Lower leg skin (tissue), 4 donors: ENCODE results near the gene GRB7. TPM values are rescaled to one million over a fixed set of nuclear protein-coding genes. Genes with fewer than 3 reads are reported as not detected.

Experiments used
- DNase-seq, 2 donors: peaks; one replicate each; pipeline ENCODE4 v3.0.0-alpha.2; 2019; ENCODE audit warnings: low spot score in 2 of 2
- H3K4me3 ChIP-seq: fragments of 200-600 bp; sonication (generic); 2 replicates; pipeline ENCODE4 v1.5.1; 2017; ENCODE audit warnings: mild to moderate bottlenecking, low read depth; ENCODE audit not compliant: poor library complexity, severe bottlenecking
- CTCF ChIP-seq, 3 donors: fragments of 450-650 bp; IDR thresholded peaks; one replicate each; pipeline ENCODE4 v1.5.1; 2016; ENCODE audit warnings: antibody characterized with exemption in 3 of 3, mild to moderate bottlenecking in 3 of 3, moderate library complexity in 2 of 3
- POLR2A ChIP-seq, 2 donors: fragments of 450-650 bp; IDR thresholded peaks; one replicate each; pipeline ENCODE4 v1.6.1; 2016 to 2017; ENCODE audit warnings: antibody characterized with exemption in 2 of 2, mild to moderate bottlenecking in 1 of 2, moderate library complexity in 1 of 2
- WGBS, 2 donors: methylation state at CpG; one replicate each; pipeline ENCODE4 v1.1.5; 2018; 5-methylcytosine and 5-hydroxymethylcytosine counted together
- intact Hi-C: fragments of 100-400 bp; cut with DNase I; formaldehyde crosslinking; loops from one replicate; pipeline ENCODE4 v1.15.0; 2023; ENCODE audit warnings: low total_unique reads
- microRNA-seq, 2 donors: library from miRNA; unstranded; fragments of <30 nt; microRNA quantifications; one replicate each; pipeline ENCODE4, GENCODE V29; 2016; ENCODE audit warnings: borderline replicate concordance in 2 of 2, borderline number of aligned reads in 1 of 2
- total RNA-seq, 4 donors: library from RNA; depleted of rRNA; stranded (reverse); fragments of >200 nt; gene quantifications; one replicate each; pipeline ENCODE4 v1.1.0, GENCODE V29; 2016

Gene GRB7
- total RNA-seq, 4 donors from 2014 or later, result 66.0 to 148 (median 97.4) TPM

DNA sequence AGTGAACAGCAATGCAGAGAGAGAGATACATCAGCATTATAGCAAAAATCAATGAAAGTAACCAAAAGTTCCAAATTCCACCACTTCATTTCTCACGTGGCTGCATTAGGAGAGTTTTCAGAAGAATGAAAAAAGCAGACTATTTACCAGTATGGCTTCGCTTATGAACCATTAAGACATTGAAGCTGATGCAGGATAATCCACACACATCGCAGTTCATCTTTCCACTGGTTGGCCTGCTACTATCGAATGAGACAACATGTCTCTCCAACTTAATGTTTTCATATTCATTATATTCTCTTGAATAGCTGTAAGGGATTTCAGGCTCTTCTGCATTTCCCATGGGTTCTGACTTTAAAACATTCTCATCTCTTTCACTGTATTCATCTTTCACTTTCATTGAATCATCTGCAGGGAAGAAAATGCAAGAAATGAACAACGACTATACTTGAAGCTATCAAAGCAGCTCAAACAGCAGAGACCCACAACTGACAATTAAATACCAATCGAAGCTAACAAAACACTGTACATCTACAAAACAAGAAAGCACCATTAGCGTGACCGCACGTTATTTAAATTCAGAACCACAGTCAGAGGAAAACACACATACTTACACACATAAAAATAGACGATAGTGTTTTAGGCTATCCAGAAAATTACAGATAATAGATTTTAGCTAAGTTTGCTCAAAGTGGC is 54.9 kb downstream of the GRB7 start:
- no peak for TF ChIP-seq POLR2A (IDR thresholded peaks at IDR 0.05)
- TF ChIP-seq CTCF (IDR thresholded peaks at IDR 0.05), result no peak
- H3K4me3 ChIP-seq, result no peak overlapping the region
- intact Hi-C loops, result no loop called here
- 87 to 89% methylated on average over 10 of the region's 10 CpGs for WGBS, 2 donors
- DNase-seq, result no peak

DNA sequence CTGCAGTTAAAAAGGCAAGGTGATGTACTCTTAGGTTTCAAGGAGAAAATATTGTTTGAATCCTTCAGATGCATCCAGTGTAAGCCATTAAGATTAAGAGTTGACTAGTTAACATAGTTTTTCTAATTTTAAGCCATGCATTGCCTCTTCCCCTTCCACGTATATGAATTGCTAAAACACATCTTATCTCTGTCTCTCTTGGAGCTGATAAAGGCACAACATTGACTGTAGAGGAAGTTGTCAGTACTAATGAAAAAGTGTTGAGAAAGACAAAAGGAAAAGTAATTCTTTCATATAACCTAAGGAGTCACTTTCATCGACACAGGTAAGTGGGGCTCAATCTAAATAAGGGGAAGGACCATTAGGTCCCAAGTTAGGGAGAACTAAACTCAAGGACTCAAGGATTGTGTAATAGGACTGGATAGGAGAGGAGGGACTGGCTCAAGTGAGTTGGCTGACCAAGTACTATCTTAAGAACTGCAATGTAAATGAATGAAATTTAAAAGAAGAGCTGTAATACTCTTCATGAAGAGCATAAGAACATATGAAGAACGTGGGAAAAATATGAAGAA is 55.6 kb downstream of the GRB7 start:
- no peak overlapping the region for H3K4me3 ChIP-seq
- WGBS, 2 donors, result 71 to 86% methylated on average over 3 of the region's 3 CpGs
- TF ChIP-seq POLR2A (IDR thresholded peaks at IDR 0.05) (no peak), CTCF (IDR thresholded peaks at IDR 0.05) (no peak)
- no peak for DNase-seq
- intact Hi-C loops, result no loop called here

- TF ChIP-seq CTCF (IDR thresholded peaks at IDR 0.05), result no peak
- TF ChIP-seq POLR2A (IDR thresholded peaks at IDR 0.05), result no peak
- intact Hi-C loops, result no loop called here
- WGBS, 2 donors, result 77 to 85% methylated on average over 2 of the region's 2 CpGs
- no peak overlapping the region for H3K4me3 ChIP-seq
- DNase-seq, result no peak
These were observed 56.7 kb downstream of the GRB7 start for GRCh38 chr17:39794249-39794970.

Small RNAs within 50 kb of the gene (microRNA-seq; reads per million reads assigned to microRNA genes)
- 1.7 to 2.7 reads per million in 2 donors for gene MIR4728

Other genes with a start within 250 kb of the GRB7 start
- under 1 TPM in 2 of 4 donors, not detected in 2; 0.17 to 0.25 TPM for gene NEUROD2, start 130.0 kb upstream of the GRB7 start, total RNA-seq
- 100 to 1,000 TPM in 1 of 4 donors, 10 to 100 TPM in 3; 18.5 to 102 (median 51.8) TPM for gene PPP1R1B, start 111.0 kb upstream of the GRB7 start, total RNA-seq
- gene STARD3, start 100.8 kb upstream of the GRB7 start, total RNA-seq, result 10 to 100 TPM; 47.7 to 99.7 (median 65.7) TPM
- gene TCAP, start 72.6 kb upstream of the GRB7 start, total RNA-seq, result 1 to 10 TPM in 1 of 4 donors, under 1 TPM in 2, not detected in 1; 0.44 to 3.8 (median 0.62) TPM
- 1 to 10 TPM; 1.6 to 3.8 (median 1.9) TPM for gene PNMT, start 69.5 kb upstream of the GRB7 start, total RNA-seq
- gene PGAP3, start 49.9 kb upstream of the GRB7 start, total RNA-seq, result 10 to 100 TPM; 24.2 to 41.4 (median 28.8) TPM
- 100 to 1,000 TPM; 181 to 244 (median 191) TPM for gene ERBB2, start 37.9 kb upstream of the GRB7 start, total RNA-seq
- 10 to 100 TPM; 42.8 to 82.0 (median 59.7) TPM for gene MIEN1, start 7.4 kb upstream of the GRB7 start, total RNA-seq
- 1 to 10 TPM in 1 of 4 donors, under 1 TPM in 3; 0.89 to 1.8 (median 0.97) TPM for gene IKZF3, start 126.4 kb downstream of the GRB7 start, total RNA-seq
- not detected for gene ZPBP2, start 130.3 kb downstream of the GRB7 start, total RNA-seq
- 10 to 100 TPM in 1 of 4 donors, 1 to 10 TPM in 3; 4.8 to 34.2 (median 7.7) TPM for gene GSDMB, start 180.7 kb downstream of the GRB7 start, total RNA-seq
- 10 to 100 TPM; 58.1 to 84.0 (median 70.0) TPM for gene ORMDL3, start 189.7 kb downstream of the GRB7 start, total RNA-seq
- under 1 TPM in 1 of 4 donors, not detected in 3; 0.52 TPM for gene LRRC3C, start 189.8 kb downstream of the GRB7 start, total RNA-seq
- gene GSDMA, start 225.1 kb downstream of the GRB7 start, total RNA-seq, result 100 to 1,000 TPM; 146 to 271 (median 163) TPM
- gene PSMD3, start 242.9 kb downstream of the GRB7 start, total RNA-seq, result 100 to 1,000 TPM; 106 to 154 (median 129) TPM